GM12892 (cell line): Measurements from ENCODE around the gene PLD1.

Source experiments
- DNase-seq: peaks from one replicate; pipeline ENCODE4 v3.0.0; 2011; ENCODE audit not compliant: insufficient read length
- FAIRE-seq: peaks from 2 replicates; lab custom pipeline; 2011; peaks lifted over from hg19 to GRCh38; lab: Jason Lieb, UNC
- POLR2A ChIP-seq: IDR thresholded peaks from 2 replicates; pipeline ENCODE4 v1.6.1; 2011; ENCODE audit warnings: low read depth, low read length, control low read depth
- POLR2AphosphoS5 ChIP-seq: IDR thresholded peaks from 2 replicates; pipeline ENCODE4 v1.6.1; 2011; ENCODE audit warnings: low read depth, low read length, control low read depth
- TAF1 ChIP-seq: IDR thresholded peaks from 2 replicates; pipeline ENCODE4 v1.6.1; 2011; ENCODE audit warnings: low read depth, mild to moderate bottlenecking, control low read depth, low read length, borderline replicate concordance

Gene PLD1

GRCh38 chr3:171835613-171836012 is 25.3 kb upstream of the PLD1 start:
- DNase-seq: no peak
- TF ChIP-seq POLR2A (no peak), POLR2AphosphoS5 (no peak), TAF1 (no peak)
- no peak for FAIRE-seq

GRCh38 chr3:171835116-171835515 is 24.8 kb upstream of the PLD1 start:
- no peak for TF ChIP-seq TAF1
- no peak for TF ChIP-seq POLR2A
- TF ChIP-seq POLR2AphosphoS5: no peak
- FAIRE-seq: no peak

GRCh38 chr3:171834461-171834801 is 24.1 kb upstream of the PLD1 start:
- no peak for TF ChIP-seq TAF1
- no peak for TF ChIP-seq POLR2A
- no peak for TF ChIP-seq POLR2AphosphoS5
- FAIRE-seq (no peak), DNase-seq (no peak)

More at GRCh38 chr3:171835116-171835515, 24.8 kb upstream of the PLD1 start:
- no peak for DNase-seq

- FAIRE-seq (peak; percentile 44), DNase-seq (no peak)
- TF ChIP-seq TAF1 (no peak), POLR2AphosphoS5 (no peak), POLR2A (no peak)
Measured at GRCh38 chr3:171833789-171834460, 23.6 kb upstream of the PLD1 start.

- FAIRE-seq: no peak
- DNase-seq: no peak
- no peak for TF ChIP-seq POLR2A
- TF ChIP-seq TAF1: no peak
- TF ChIP-seq POLR2AphosphoS5: no peak
Measured at GRCh38 chr3:171832989-171833388, 22.7 kb upstream of the PLD1 start.

GRCh38 chr3:171831936-171832335 is 21.7 kb upstream of the PLD1 start:
- TF ChIP-seq TAF1 (no peak), POLR2A (no peak), POLR2AphosphoS5 (no peak)
- no peak for DNase-seq
- FAIRE-seq: no peak

- TF ChIP-seq TAF1 (no peak), POLR2AphosphoS5 (no peak), POLR2A (no peak)
- FAIRE-seq (no peak), DNase-seq (no peak)
Measured at GRCh38 chr3:171830518-171830875, 20.2 kb upstream of the PLD1 start.

- DNase-seq: no peak
- FAIRE-seq: no peak
- TF ChIP-seq TAF1 (no peak), POLR2AphosphoS5 (no peak), POLR2A (no peak)
Measured at GRCh38 chr3:171829841-171830517, 19.7 kb upstream of the PLD1 start.

- FAIRE-seq: no peak
- DNase-seq: no peak
- TF ChIP-seq TAF1: no peak
- no peak for TF ChIP-seq POLR2AphosphoS5
- TF ChIP-seq POLR2A: no peak
Measured at GRCh38 chr3:171828902-171829770, 18.9 kb upstream of the PLD1 start.

- TF ChIP-seq POLR2AphosphoS5 (no peak), TAF1 (no peak), POLR2A (no peak)
- DNase-seq (no peak), FAIRE-seq (no peak)
Measured at GRCh38 chr3:171827836-171828458, 17.7 kb upstream of the PLD1 start.

GRCh38 chr3:171827385-171827784 is 17.1 kb upstream of the PLD1 start:
- no peak for FAIRE-seq
- DNase-seq: no peak

More at GRCh38 chr3:171827385-171827784, 17.1 kb upstream of the PLD1 start:
- no peak for TF ChIP-seq POLR2A
- no peak for TF ChIP-seq POLR2AphosphoS5
- no peak for TF ChIP-seq TAF1
